Stomach (tissue), 4 donors: Measurements from ENCODE around the gene CERK.

Source experiments
- CTCF ChIP-seq, 7 experiments: fragments of 450-650 bp in 4 of 7; fragments of 200-600 bp in 3 of 7; sonication (generic) in 3 of 7; IDR thresholded peaks; one replicate each; pipeline ENCODE4 v1.5.1; 2016 to 2019; ENCODE audit warnings: antibody characterized with exemption in 7 of 7, control low read depth in 2 of 7, mild to moderate bottlenecking in 1 of 7
- POLR2A ChIP-seq, 4 donors: fragments of 450-650 bp; IDR thresholded peaks; one replicate each; pipeline ENCODE4 v1.6.1; 2016; ENCODE audit warnings: antibody characterized with exemption in 4 of 4, control low read depth in 2 of 4, mild to moderate bottlenecking in 1 of 4, moderate library complexity in 1 of 4

GRCh38 chr22:46763051-46763705, 25.1 kb upstream of the CERK start:
- no peak for TF ChIP-seq CTCF (IDR thresholded peaks at IDR 0.05)
- no peak for TF ChIP-seq POLR2A (IDR thresholded peaks at IDR 0.05)
